ENCODE results near the gene GABBR2.

- no peak for TF ChIP-seq EP300 (IDR thresholded peaks at IDR 0.05; ENCODE audit: borderline replicate concordance)
- TF ChIP-seq TAF1 (IDR thresholded peaks at IDR 0.05; ENCODE audit: low read depth), result no peak
- no peak for TF ChIP-seq CEBPB (IDR thresholded peaks at IDR 0.05)
- no peak for TF ChIP-seq MAX (IDR thresholded peaks at IDR 0.05)
- no peak for TF ChIP-seq REST (IDR thresholded peaks at IDR 0.05; ENCODE audit: low read depth)
- TF ChIP-seq YY1 (IDR thresholded peaks at IDR 0.05; ENCODE audit: low read depth), result no peak
- TF ChIP-seq ZBTB7A (IDR thresholded peaks at IDR 0.05; ENCODE audit: low read depth), result no peak
- no peak for TF ChIP-seq FOXM1 (IDR thresholded peaks at IDR 0.05; ENCODE audit: borderline replicate concordance, low read depth)
- no peak for TF ChIP-seq CREB1 (IDR thresholded peaks at IDR 0.05; ENCODE audit: low read depth)
Measured at GRCh38 chr9:98359569-98359968, 349.2 kb downstream of the GABBR2 start.
